ENCODE data around the gene AK4.
A peak's percentile ranks its signal among the peaks of the same experiment; 100 is the strongest.

The AK4 gene

GRCh38 chr1:65253800-65254319 lies 105.9 kb downstream of the AK4 start:
- DNase-seq (ENCODE audit: low spot score) = no peak

DNA sequence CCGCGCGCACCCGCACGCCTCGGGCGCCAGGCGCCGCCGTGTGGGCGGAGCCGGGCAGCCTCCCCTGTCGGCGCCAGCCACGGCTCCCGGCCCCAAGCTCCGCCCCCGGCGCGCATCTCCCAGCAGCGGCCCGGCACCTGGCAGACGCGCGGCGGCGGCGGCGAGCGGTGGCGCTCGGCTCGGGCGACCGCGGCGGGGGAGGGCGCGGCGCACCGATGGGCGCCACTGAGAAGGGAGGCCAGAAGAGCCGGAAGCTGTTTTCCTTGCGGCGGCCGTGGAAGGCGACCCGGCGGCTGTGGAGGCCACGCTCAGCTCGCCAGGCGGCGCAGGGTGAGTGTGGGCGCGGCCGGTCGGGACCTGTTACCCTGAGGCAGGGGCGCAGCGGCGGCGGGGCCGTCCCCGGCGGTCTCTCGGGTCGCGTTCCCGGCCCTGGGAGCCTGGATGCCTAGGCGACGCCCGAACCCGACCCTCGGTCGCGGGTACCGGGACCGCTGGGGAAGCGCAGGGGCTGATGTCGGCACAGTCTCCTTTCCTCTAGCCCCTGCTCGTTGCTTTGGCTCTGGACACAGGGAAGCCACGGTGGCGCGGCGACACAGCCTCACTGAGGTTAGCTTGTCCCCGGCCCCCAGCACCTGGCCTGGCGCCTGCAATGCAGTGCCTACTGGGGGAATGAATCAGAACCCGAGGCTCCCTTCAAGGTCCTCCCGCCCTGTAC lies 106.5 kb downstream of the AK4 start:
- DNase-seq (ENCODE audit: low spot score) = peak; percentile 89

GRCh38 chr1:65255035-65255655 lies 107.1 kb downstream of the AK4 start:
- peak; percentile 61 for DNase-seq (ENCODE audit: low spot score)

DNA sequence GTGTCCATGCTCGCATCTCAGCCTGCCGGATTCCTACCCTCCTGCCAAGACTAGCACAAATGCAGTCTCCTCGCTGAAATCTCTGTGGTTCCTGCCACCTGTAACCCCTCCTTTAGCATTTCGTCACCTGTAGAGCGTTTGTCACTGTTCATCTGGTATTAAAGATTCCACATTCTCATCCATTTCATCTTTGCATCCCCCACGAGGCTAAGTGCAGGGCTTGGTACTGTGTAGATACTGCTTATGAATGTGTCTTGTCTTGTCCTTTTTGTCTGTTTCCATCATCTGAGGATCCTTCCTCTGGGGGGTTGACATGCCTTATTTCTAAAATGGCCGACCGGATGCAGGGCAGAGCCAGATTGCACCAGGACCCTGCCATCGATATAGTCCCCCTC lies 107.7 kb downstream of the AK4 start:
- peak; percentile 48 for DNase-seq (ENCODE audit: low spot score)

GRCh38 chr1:65256860-65257708 lies 109.1 kb downstream of the AK4 start:
- DNase-seq (ENCODE audit: low spot score) = peak; percentile 70

- DNase-seq (ENCODE audit: low spot score) = no peak
Observed at GRCh38 chr1:65258106-65258505, 110.1 kb downstream of the AK4 start.

- peak; percentile 33 for DNase-seq (ENCODE audit: low spot score)
Observed at GRCh38 chr1:65259816-65260215, 111.8 kb downstream of the AK4 start.

DNA sequence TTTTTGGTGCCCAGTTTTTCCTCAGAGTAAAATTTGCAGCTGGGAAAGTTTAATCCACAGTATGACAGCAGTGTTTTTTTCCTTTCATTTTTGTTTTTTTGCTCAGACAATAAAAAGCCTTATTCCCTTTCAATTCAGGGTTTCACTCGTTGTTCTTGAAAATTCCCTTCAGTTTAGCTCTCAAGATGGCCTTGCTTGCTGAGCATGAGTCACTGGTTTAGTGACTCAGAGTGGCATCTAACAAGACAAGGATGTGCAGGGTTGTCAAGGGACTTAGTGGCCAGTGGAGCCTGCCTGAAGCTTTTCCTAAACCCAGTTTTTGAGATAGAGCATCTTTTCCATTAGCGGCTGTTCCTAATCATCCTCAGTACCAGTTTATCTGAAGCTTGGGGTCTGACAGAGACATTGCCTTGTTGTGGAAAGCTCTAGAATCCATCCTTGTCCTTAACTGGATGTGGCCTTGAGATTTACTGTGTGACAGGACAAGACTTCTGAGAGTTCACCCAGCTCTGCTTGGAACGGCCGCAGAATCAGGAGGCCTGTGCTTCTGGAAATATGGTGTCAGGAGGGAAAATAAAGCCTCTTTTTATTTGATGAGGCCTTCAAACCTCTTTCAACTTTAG lies 113.0 kb downstream of the AK4 start:
- DNase-seq (ENCODE audit: low spot score) = peak; percentile 86

DNA sequence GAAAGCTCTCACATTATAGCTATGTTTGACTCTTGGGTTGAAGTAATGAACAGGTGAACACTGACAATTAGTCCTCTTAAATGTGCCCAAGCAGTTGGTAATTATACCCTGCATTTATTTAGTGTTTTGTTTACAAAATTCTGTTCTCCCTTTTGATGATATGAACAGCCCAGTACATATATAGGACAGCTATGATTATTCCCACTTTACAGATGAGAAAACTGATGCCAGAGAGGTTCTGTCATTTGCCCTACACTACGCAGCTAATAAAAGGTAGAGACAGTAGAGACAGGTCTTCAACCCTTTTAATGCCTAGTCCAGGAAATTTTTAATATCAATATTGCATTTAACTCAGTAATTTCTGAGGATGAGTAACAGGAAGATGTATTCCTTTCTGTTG lies 115.3 kb downstream of the AK4 start:
- DNase-seq (ENCODE audit: low spot score) = no peak

- DNase-seq (ENCODE audit: low spot score) = peak; percentile 72
Observed at GRCh38 chr1:65264197-65264929, 116.4 kb downstream of the AK4 start.

GRCh38 chr1:65265296-65265650 lies 117.3 kb downstream of the AK4 start:
- DNase-seq (ENCODE audit: low spot score) = peak; percentile 37

GRCh38 chr1:65265651-65266351 lies 117.8 kb downstream of the AK4 start:
- peak; percentile 69 for DNase-seq (ENCODE audit: low spot score)

- no peak for DNase-seq (ENCODE audit: low spot score)
Observed at GRCh38 chr1:65266476-65266875, 118.5 kb downstream of the AK4 start.

GRCh38 chr1:65267271-65267670 lies 119.3 kb downstream of the AK4 start:
- no peak for DNase-seq (ENCODE audit: low spot score)

DNA sequence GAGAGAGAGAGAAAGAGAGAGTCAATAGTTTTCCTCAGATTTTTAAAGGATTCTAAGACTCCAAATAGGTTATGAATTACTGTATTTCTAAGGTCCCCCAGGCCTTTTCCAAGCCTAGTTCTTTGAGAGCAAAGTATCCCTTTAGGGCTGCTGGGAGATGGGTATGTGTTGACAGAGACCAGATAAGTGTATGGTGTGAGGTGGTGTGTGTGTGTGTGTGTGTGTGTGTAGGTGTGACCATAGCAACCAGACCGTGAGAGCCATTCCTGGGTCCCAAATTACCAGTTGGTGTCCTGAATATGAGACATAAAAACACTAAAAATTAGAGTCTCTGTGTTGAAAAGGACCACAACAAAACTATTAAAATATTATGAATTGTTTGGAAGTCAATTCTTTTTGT lies 119.7 kb downstream of the AK4 start:
- DNase-seq (ENCODE audit: low spot score) = no peak

GRCh38 chr1:65269612-65270011 lies 121.6 kb downstream of the AK4 start:
- DNase-seq (ENCODE audit: low spot score) = no peak

DNA sequence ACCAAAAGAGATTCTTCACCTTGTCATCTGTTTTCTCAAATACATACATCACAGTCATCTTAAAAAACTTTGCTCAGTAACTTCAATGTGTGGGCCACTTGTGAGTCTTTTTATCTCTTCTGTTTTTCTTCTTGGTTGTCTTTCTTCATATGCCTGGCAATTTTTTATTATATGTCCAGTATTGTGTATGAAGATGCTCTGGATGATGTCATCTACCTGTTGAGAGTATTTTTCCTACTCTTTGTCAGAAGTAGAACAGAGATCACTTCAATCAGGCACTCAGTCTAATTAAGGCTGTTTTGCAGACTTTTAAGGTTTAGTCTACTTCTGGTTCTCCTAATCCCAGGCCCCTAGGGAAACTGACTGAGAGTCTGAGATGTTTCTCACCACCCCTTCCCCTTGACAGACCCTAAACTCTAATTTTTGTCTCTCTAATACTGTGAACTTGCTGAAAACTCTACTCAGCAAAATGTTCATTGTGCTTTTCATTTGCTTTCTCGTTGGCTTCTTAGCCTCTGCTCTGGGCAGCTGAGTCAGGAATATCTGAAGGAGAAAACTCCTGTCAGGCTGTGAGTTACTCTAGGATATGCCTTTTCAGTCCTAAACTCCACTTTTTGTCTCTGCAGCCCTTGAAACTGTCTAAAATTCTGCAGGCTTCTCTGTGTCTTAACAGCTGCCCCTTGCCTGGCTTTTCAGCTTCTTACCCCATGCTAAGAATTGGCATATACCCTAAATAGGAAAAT lies 128.4 kb downstream of the AK4 start:
- DNase-seq (ENCODE audit: low spot score) = no peak

- no peak for DNase-seq (ENCODE audit: low spot score)
Observed at GRCh38 chr1:65277605-65278347, 129.8 kb downstream of the AK4 start.

- no peak for DNase-seq (ENCODE audit: low spot score)
Observed at GRCh38 chr1:65278376-65279069, 130.5 kb downstream of the AK4 start.

All from globus pallidus (tissue), 1 donor.